GM11168 (cell line): ENCODE results near the gene ZBTB47.

Experiments
- in situ Hi-C: fragments of 300-500 bp; cut with MboI; formaldehyde crosslinking; loops from one replicate; pipeline ENCODE4 v1.12.0; 2022; ENCODE audit warnings: low sequenced_read_pairs; ENCODE audit not compliant: unreplicated experiment

ZBTB47 gene

GRCh38 chr3:42707620-42708355 is 54.3 kb downstream of the ZBTB47 start:
- in situ Hi-C loops = no loop called here

- in situ Hi-C loops = no loop called here
These were observed 55.2 kb downstream of the ZBTB47 start for GRCh38 chr3:42708611-42709151.

- in situ Hi-C loops = no loop called here
These were observed 56.1 kb downstream of the ZBTB47 start for GRCh38 chr3:42709621-42710020.

- in situ Hi-C loops = no loop called here
These were observed 57.0 kb downstream of the ZBTB47 start for GRCh38 chr3:42710323-42711021.

GRCh38 chr3:42711491-42712343 is 58.2 kb downstream of the ZBTB47 start:
- in situ Hi-C loops = no loop called here

- in situ Hi-C loops = no loop called here
These were observed 58.8 kb downstream of the ZBTB47 start for GRCh38 chr3:42712344-42712648.

- in situ Hi-C loops = no loop called here
These were observed 59.3 kb downstream of the ZBTB47 start for GRCh38 chr3:42712688-42713372.

GRCh38 chr3:42713747-42714146 is 60.2 kb downstream of the ZBTB47 start:
- in situ Hi-C loops = no loop called here

- in situ Hi-C loops = no loop called here
These were observed 60.8 kb downstream of the ZBTB47 start for GRCh38 chr3:42714171-42714852.
